Hematopoietic multipotent progenitor cell (in vitro differentiated cells): ENCODE results near the gene TNFRSF11A. TPM values are rescaled to one million over a fixed set of nuclear protein-coding genes. Genes with fewer than 3 reads are reported as not detected.

ENCODE experiments used
- DNase-seq, 3 donors: peaks; one replicate each; pipeline ENCODE4 v3.0.0-alpha.2; 2011 to 2015; ENCODE audit warnings: low read depth in 2 of 3, low spot score in 2 of 3
- total RNA-seq: library from RNA; depleted of rRNA; stranded (reverse); fragments of >200 nt; gene quantifications from one replicate; pipeline ENCODE4 v1.2.3, GENCODE V29; 2012

The TNFRSF11A gene
- 2.2 TPM for total RNA-seq

DNA sequence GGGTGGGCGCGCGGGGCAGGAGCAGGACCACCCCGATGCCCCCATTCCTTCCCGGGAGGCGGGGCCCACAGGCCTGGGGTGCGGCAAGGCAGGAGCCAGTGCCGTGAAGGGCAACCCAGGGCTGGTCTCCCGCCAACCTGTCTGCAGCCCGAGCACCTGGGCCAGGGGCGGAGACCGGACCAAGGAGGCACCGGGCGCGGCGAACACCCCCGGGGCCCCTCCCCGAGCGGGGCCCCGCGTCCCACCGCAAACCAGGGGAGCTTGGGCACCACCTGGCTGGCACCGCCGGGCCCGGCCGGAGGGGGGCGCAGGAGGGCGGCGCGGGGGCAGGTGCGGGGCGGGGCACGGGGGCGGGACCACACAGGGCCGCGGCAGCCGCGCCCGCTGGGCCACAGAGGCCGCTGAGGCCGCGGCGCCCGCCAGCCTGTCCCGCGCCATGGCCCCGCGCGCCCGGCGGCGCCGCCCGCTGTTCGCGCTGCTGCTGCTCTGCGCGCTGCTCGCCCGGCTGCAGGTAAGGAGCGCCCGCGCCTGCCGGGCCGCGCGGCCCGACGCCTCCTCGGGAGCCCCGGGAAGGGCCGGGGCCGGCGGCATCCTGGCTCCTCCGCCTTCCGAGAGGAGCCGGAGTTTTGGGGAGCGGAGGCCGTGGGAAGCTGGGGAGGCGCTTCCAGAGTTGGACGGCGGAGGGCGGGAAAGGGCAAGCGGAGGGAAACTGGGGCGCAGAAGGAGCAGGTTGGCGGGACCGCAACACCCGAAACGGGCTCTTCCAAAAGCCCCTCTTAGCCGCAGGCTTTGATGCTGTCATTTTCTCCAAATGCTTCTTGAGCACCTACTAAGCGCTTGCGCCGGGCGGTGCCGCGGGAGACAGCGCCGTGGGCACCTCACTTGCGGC lies at the start of gene TNFRSF11A:
TNFRSF11A (plus strand) TSS at position 394 of the 889 bp plus-strand sequence; CDS start at position 437, 43 bp downstream.
- DNase-seq, result peak in 2 of 3 donors; percentile 54 to 61

DNA sequence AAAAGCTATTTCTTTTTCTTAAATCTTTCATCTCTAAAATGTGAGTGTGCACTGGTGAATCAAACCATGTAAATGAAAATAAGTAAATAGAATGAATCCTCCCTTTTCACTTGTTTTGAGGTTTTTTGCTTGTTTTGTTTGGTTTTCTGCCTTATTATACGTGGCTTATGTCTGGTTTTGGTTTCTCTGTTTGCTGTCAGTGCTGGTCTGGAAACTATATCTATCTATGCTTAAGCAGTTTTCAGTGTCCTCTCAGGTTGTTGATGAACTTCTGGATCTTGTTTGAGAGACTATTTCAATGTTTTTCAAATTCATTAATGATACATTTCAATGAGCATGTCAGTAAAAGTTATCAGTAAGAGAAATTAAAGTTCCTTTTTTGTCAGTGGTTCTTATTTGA lies 48.1 kb upstream of the TNFRSF11A start:
- no peak for DNase-seq

DNA sequence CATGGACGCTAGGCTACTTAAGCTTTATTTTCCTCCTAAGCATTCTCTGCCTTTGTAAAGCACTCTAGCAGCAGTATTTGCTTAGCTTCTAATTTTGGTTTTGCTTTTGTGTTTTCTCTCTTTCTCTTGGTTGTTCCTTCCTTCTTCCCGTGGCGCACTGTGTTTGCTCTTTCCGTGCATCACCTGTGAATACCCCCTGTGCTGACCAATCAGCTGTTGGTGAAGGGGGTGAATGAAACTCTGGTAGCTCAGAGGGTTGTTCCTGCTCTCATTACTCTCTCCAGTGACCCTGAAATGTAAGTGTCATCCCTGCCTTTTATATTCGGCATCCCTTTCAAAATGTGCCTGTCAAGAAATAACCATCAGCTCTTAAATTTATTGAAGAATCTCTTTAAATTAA lies 45.5 kb upstream of the TNFRSF11A start:
- no peak for DNase-seq

DNA sequence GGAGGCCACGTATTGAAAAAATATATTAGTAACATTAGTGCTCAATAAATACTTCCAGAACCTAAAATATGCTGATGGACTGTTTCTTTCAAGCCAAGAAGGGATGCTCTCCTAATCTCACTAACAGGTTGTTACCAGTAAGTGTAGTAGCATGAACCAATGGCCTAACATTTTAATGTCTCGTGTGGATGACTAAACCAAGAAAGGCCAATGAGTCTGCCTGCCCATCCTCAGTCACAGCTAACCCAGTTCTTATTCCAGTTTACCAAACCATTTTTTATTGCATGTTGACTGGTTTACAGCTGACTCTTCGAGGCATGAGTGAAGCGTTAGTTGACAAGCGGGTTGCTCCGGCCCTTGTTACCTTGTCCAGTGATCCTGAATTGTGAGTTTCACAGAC lies 45.1 kb upstream of the TNFRSF11A start:
- DNase-seq, result no peak

DNA sequence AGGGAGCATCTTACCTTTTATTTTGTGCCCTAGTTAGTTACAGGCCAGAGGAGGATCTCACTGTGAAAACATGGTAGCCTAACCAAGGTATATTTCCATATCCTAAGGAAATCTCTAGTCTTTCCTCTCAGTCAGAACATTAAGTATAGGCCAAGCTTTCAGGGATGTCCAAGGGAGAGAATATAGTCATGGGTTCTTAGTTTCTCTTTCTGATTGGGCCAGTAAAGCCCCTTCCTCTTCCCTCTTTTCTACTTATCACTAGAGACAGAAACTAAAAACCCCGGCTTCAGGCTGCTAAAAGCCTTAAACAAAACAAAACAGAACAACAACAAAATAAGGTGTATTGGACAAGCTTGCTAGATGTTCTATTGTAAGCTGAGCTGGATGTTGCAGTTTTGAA lies 44.3 kb upstream of the TNFRSF11A start:
- DNase-seq, result peak in 1 of 3 donors; percentile 28

DNA sequence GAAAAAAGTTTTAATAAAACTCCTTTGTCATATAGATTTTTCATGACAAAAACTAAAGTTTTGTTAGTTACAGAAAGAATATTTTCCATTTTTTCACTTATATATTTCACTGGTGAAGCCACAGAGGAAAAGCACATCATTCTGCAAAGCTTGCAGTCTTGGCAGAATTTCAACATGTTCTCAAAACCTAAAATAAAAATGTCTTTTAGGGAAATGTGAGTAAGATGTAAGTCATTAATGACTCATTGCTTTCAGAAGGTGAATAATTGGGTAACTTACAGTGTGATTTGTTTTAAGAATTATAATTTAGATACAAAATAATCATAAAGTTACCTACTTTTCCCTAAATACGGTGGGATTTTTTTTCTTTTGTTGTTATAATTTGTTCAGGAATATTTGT lies 43.4 kb upstream of the TNFRSF11A start:
- peak in 2 of 3 donors; percentile 35 to 50 for DNase-seq

DNA sequence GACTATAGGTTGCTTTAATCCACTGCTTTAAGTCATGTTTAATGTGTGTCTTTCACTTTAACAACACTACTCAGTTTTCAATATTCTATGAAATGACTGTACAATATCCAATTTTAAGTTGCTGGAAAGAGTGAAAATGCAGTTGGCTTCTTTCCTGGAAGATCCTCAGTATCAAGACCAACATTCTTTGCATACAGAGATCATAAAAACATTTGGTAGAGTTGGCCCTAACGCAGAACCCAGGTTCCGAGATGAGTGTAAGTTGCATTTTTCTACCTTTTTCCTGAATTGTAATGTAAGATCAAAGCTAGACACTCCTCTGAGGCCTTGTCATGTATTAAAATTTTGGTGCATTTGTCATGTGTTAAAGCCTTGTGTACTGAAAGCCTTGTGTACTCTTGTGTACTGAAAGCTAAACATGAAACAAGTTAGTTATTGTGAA lies 42.9 kb upstream of the TNFRSF11A start:
- DNase-seq, result no peak

DNA sequence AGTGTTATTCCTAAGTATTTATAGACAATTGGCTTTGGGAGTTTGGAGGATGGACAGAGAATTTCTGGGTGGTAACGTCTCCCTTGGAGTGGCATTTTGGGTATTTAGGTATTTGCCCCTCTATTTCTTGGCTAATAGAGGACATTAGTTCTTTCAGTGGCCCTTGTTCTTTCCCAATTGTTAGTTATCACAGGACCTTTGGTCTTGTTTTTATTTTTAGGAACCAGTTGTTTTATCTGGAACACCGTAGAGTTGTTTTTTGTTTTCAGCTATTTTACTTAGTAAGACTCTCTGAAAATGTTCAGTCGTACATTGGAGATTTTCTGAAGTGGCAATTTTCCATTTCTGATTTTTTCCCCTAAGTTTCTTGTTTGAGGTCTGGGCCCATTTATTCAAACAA lies 40.5 kb upstream of the TNFRSF11A start:
- no peak for DNase-seq

DNA sequence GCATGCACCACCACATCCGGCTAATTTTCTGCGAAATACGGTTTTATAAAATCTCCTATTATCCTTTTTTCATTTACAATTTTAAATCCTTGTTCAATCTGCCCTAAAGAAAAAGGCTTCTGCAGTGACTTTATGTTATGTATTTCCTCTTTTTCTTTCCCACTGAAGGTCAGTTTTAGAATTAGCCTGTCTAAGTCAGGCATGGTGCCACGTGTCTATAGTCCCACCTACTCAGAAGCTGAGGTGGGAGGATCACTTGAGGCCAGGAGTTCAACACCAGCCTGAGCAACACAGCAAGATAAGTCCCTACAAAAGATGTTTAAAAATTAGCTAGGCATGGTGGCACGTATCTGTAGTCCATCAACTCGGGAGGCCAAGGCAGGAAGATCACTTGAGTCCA lies 39.8 kb upstream of the TNFRSF11A start:
- DNase-seq, result no peak

DNA sequence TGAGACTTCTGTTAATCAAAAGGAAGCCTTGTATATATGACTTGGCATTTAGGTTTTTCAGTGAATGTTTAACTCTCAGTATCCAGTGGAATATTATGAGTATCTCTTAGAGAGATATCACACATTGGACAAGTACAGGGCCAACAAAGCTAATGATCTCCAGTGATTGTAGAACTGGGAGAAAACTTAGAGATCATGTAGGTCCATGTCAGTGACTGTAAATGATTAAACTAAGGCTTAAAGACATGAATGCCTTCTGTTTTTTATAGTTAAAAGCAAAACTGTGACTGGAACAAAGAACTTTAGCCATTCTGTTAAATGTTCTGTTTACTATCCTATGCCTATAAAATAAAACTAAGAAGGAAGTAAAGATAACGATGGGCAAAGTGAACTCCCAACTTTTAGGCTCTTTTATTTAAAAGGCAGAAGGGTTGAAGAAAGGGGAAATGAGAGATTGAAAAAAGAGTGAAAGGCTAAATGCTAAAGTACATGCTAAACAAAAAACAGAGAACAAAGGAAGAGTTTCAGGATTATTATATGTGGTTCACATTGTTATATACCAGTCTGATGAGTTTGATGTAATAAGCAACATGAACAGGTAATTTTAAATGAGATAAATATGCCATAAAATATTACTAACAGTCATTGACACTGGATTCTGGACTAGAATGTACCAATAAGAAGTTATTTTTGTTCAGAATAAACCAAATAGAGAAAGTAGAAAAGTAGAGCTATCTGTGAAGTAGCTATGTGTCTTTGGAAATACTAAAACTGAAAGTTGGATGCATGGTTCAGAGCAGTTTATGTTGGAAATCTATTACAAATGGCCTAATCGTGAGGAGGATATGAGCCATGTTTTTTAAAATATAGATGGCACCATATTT lies 37.1 kb upstream of the TNFRSF11A start:
- no peak for DNase-seq

DNA sequence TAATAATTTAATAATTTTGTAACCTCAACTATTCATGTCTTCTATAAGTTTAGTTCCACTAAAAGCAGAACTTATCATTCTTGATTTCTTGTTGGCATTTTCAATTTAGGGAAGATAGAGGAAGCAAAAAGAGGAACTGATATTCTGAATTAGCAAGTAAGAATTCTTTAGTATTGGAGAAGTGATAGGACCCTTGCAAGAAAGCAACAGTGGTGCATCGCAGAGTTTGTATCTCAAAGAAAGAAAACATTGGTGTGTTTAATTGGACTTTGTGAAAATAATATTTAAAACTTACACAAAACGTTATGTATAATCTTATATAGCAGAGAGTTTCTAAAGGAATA lies 36.5 kb upstream of the TNFRSF11A start:
- peak in 1 of 3 donors; percentile 67 for DNase-seq

DNA sequence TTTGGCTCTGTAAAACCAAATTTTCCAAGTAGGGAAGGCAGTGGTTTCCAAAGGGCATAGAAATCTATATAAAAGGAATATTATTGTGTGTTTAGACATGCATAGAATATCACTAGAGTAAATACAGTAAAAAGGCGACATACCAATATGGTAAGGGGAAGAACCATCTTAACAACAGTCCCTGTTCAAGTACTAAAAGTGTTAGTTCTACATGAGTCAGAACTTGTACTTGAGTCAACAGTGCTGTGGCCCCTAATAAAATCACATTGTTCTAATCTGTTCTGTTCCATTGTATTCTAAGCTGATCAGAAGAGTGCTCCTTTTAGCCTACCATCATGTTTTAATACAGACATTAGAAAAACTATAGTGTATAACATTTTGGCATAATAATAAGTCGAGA lies 36.1 kb upstream of the TNFRSF11A start:
- DNase-seq, result no peak

DNA sequence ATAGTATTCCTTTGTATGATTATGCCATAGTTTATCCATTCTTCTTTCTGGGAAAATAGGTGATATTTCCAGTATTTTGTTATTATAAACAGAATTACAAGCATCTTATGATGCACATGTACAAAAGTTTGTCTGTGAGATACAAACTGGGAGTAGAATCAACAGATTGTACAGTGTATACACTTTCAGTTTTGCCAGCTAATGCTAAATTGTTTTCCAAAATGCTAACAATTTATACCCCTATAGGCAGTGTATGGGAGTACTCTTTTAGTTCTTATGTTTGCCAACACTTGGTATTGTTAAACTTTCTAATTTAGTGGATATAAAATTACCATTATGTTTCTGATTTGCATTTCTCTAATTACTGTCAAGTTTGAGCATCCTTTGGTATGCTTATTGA lies 31.0 kb upstream of the TNFRSF11A start:
- DNase-seq, result no peak

DNA sequence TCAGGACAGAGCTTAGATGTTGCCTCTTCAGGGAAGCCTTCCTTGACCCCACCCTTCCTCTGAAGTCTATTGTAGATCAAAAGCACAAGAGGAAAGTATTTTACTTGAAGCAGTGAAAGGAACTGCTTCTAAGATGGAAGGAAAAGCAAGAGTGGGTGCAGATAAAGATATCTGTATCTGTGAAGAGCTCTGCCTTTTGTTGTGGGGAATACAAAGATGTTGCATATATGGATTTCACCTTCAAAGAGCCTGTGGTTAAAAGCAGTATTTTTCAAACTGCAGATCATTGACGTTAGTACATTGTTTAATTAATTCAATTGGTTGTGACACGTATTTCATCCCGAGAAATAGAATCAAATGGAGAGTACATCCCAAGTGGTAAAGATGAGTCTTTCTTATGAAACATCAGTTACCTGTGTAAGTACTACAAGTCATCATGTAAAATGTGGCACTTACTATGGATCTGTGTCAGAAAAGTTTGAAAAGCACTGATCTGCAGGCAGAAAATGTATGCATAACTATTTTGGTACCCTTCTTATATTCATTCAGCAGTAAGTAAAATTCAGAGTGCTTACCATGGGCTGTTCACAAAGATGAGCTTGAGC lies 24.6 kb upstream of the TNFRSF11A start:
- no peak for DNase-seq

DNA sequence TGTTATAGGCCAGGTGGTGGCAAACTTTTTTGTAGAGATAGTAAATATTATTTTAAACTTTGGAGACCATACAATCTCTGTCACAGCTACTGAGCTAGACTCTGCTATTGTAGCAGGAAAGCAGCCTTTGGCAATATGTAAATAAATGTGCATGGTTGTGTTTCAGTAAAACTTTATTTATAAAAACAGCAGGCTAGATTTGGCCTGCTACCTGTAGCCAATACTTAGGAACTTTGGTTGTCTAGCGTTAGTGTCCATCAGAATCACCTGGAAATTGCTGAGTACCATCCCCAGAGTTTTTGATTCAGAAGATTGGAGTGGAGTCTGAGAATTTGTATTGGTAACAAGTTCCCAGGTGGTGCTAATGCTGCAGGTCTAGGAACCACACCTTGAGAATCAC lies 23.8 kb upstream of the TNFRSF11A start:
- DNase-seq, result no peak

DNA sequence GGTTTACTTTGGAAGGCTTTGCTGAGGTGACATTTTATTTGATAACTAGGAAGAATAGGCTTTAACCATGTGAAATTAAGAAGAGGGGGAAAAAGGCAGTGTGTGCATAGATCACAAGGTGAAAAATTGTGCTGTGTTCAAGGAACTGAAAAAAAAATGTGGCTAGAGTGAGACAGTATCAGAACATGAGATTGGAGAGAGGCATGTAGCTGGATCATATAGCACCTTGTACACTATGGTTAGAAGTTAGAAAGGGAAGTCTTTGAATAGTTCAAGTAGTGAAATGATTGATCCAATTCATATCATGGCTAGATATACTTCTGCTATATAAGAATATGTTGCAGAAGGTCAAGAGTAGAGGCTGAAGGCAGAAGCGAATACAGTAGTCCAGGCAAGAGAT lies 12.3 kb upstream of the TNFRSF11A start:
- no peak for DNase-seq

DNA sequence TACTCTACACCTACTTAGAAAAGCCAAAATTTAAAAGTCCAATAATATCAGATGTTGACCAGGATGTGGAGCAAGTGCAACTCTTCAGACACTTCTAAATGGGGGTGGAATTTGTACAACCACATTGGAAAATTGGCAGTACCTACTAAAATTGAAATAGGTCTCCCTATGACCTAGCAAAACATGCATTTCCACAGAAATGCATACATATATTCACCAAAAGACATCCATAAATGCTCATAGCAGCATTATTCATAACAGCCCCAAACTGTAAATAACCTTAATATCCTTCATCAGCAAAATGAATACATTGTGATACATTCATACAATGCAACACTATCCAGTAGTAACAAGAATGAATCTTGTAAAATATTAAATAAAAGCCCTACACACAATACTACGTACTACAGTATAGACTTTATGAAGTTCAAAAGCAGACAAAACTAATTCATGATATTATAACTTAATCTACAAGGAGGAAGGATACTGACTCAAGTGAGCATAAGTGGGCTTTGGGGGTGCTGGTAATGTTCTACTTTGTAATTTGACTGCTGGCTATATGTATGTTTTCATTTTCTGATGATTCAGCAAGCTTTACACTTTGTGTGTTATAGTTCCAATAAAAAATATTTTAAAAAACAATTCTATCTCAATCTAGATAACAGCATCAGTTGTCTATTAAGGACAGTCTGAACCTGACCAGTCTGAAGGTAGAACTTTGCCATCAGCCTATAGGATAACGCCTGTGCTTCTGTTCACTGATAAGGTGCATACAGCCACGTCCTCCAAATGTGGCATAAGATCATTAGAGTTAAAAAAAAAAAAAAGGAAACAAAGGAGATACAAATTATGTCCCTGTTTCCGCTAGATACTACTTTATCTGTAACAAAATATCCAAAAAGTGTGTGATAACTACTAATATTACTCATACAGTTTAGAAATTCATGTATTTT lies 6.6 kb upstream of the TNFRSF11A start:
- DNase-seq, result no peak

DNA sequence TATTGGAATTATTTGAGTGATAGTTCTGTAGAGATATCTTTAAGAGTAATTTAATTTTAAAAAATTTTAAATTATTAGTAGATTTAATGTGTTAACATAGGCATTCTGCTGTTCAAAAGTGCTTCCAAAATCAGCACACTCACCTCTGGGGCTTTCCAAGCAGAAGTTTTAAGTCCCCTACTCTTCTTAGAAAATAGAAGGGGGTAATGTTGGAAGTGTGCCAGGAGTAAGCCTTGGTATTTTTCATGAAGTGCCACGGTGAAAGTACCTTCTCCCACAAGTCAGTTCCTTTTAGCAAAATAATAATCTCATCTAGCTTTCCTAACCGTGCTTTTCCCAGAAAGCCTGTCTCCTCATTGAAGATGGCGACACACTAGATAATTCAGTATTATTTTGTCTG lies 3.9 kb upstream of the TNFRSF11A start:
- DNase-seq, result peak in 2 of 3 donors; percentile 42

DNA sequence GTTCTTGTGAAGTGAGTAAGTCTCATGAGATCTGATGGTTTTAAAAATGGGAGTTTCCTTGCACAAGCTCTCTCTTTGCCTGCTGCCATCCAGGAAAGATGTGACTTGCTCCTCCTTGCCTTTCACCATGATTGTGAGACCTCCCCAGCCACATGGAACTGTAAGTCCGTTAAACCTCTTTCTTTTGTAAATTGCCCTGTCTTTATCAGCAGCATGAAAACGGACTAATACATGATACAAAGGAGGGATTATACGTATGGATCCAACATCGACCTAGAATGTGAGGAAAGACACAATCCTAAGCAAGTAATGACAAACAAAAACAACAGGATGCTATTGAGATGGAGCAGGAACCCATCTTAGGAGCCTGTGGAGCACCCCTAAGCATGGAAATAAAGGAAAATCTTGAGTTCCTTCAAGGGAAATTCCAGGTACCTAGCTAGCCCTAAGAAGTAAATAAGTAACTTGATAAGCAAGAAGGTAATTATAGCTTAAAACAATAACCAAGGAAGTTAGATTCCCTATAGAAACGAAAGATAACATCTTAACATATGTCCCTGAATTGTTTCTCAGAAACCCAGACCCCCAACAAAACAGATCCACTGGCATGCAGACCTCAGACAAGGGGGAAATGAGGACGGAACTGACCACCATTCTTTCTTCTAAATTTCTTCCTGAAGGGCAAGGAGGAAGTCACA lies 1.5 kb upstream of the TNFRSF11A start:
- DNase-seq, result no peak
